ENCODE measurements around the gene DYNLRB1.
"Not testable (repeated sequence)": the region's sequence is repeated elsewhere in the genome, so short reads cannot be mapped to it uniquely, and the experiment has no call there.

Gene DYNLRB1

DNA sequence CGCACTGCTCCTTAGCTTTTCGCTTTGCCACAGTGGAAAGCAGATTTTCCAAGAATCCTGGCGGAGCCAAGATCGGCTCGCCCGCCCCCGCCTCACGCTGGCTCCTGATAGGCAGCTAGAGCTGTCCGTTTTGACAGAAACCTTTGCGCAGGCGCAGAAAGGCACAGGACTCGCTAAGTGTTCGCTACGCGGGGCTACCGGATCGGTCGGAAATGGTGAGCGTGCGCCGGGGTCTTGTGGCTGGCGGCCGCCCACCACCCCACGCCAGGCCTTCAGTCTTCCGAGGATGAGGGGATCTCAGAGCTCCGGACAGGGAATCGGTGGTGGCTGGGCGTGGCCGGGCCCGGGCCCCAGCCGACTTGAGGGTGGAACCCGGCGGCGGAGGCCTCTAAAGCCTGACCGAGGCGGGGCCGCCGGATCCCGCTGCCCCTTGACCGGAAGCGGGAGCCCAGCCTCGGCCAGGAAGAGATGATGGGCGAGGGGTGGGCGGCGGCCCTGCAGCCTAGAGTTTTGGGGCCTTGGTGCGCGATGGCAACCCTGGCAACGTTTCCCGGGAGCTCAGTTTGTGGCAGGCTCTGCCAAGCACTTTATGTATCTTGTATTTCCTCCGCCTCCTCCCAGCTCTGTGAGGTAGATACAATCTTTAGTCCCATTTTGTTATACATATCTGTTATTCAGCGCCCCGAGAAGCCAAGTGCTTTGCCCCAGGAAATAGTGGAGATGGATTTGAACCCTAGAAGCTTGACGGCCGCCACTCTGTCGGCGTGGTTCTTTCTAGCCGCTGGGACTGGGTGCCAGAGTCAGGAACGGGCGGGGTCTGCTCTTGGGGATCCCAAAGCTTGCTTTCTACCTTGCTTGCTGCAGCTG lies at the start of gene DYNLRB1:
DYNLRB1 (plus strand) TSS at position 176 of the 867 bp plus-strand sequence; CDS start at position 213, 37 bp downstream.
- DNase-seq (ENCODE audit: low read depth, low spot score), result peak; percentile 52
- H3K27ac ChIP-seq, result peak within 1 kb of the TSS; percentile 90

- no peak for DNase-seq (ENCODE audit: low read depth, low spot score)
- H3K27ac ChIP-seq, result no peak overlapping the region
These were observed 47.3 kb upstream of the DYNLRB1 start for GRCh38 chr20:34468951-34469350.

GRCh38 chr20:34472246-34472925 lies 43.8 kb upstream of the DYNLRB1 start:
- DNase-seq (ENCODE audit: low read depth, low spot score), result no peak
- H3K27ac ChIP-seq, result peak overlapping the region; percentile 39

DNA sequence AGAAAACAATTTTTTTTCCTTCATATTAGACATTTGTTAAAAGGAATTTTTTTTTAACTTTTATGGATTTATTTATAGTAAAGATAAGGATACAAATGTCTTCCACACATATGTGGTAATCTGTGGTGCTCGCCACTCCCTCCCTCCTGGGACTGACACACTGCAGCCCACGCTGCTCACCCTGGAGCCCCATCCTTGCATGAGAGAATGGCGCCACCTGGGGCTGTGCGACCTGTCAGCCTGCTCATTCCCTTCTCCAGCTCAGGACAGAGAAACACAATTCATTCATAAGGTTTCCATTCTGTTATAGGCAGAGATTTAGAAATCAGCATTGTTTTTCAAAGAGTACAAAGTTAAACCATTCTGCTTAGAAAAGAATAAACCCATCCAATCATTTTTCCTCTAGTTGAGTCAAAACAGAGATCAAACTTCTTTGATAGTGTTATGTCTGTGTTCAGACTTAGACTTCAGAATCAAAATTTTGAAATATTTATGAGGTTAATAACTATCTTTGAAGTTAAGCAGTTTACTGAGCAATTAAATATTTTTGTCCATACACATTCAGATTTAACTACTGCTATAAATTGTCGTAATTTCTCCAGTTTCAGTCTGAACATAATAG lies 42.8 kb upstream of the DYNLRB1 start:
- no peak for DNase-seq (ENCODE audit: low read depth, low spot score)
- peak overlapping the region; percentile 39 for H3K27ac ChIP-seq

GRCh38 chr20:34475979-34476736 lies 40.1 kb upstream of the DYNLRB1 start:
- no peak for DNase-seq (ENCODE audit: low read depth, low spot score)
- H3K27ac ChIP-seq, result no peak overlapping the region

DNA sequence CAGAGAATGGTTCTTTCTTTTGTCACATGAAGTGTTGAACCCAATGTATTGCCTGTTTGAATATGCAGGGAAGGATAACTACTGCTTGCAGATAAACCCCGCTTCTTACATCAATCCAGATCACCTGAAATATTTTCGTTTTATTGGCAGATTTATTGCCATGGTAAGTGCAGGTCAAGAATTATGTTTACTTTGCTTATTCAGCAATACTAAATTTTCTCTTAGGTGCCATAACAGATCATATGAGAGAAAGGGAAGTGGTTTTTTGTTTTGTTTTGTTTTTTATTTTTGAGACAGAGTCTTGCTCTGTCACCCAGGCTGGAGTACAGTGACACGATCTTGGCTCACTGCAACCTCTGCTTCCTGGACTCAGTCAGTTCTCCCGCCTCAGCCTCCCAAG lies 36.6 kb upstream of the DYNLRB1 start:
- H3K27ac ChIP-seq, result no peak overlapping the region
- no peak for DNase-seq (ENCODE audit: low read depth, low spot score)

GRCh38 chr20:34482154-34482553 lies 34.1 kb upstream of the DYNLRB1 start:
- not testable (repeated sequence) for DNase-seq (ENCODE audit: low read depth, low spot score); H3K27ac ChIP-seq

- H3K27ac ChIP-seq; DNase-seq (ENCODE audit: low read depth, low spot score): not testable (repeated sequence)
These were observed 32.5 kb upstream of the DYNLRB1 start for GRCh38 chr20:34483585-34484220.

GRCh38 chr20:34485068-34485634 lies 31.1 kb upstream of the DYNLRB1 start:
- no peak overlapping the region for H3K27ac ChIP-seq
- no peak for DNase-seq (ENCODE audit: low read depth, low spot score)

DNA sequence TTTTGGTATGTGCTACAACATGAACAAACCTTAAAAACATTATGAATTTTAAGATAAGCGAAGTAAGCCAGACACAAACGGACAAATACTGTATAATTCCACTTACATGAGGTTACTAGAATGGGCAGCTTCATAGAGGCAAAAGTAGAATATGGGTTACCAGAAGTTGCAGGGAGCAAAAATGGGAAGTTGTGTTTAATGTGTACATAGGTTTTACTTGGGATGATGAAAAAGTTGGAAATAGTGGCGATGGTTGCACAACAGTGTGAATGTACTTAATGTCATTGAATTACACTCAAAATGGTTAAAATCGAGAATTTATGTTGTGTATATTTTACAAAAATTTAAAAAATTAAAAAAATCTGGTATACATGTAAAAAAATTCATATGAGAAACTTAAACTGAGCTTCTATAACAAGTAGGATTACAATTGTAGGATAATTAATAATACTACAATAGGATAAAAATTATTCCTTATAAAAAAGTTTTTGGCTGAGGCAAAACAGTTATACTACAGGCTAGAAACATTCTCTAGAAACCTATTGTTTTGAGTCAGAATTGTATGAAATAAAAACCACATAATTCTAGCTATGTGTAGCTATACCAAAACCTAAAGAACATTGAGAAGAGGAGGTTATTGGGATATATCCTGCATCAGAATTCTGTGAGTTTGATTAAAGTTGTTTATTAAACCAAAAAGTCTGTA lies 24.8 kb upstream of the DYNLRB1 start:
- H3K27ac ChIP-seq, result no peak overlapping the region
- no peak for DNase-seq (ENCODE audit: low read depth, low spot score)

- H3K27ac ChIP-seq, result no peak overlapping the region
- DNase-seq (ENCODE audit: low read depth, low spot score), result no peak
These were observed 24.2 kb upstream of the DYNLRB1 start for GRCh38 chr20:34491932-34492509.

- no peak for DNase-seq (ENCODE audit: low read depth, low spot score)
These were observed 22.6 kb upstream of the DYNLRB1 start for GRCh38 chr20:34493646-34494045.

DNA sequence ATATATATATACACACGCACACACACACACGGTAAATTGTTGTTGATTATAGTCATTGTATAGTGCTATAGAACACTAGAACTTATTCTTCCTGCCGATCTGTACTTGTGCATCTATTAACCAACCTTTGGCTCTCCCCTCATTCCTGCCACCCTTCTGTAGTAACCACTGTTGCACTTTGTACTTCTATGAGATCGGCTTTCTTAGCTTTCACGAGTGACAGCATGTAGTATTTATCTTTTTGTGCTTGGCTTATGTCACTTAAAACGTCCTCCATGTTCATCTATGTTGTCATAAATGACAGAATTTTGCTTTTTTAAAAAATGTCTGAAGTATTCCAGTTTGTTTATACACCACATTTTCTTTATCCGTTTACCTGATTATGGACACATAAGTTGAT lies 20.9 kb upstream of the DYNLRB1 start:
- no peak overlapping the region for H3K27ac ChIP-seq
- no peak for DNase-seq (ENCODE audit: low read depth, low spot score)

More at GRCh38 chr20:34493646-34494045, 22.6 kb upstream of the DYNLRB1 start:
- no peak overlapping the region for H3K27ac ChIP-seq

DNA sequence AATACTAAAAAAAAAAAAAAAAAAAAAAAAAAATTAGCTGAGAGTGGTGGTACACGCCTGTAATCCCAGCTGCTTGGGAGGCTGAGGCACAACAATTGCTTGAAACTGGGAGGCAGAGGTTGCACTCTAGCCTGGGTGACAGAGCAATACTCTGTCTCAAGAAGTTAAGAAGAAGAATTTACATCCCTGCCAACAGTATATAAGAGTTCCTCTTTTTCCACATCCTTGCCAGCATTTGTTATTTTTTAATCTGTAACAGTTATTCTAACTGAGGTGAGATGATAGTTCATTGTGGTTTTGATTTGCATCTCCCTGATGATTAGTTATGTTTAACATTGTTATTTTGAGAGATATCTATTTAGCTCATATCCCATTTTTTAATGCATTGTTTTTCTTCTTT lies 20.3 kb upstream of the DYNLRB1 start:
- no peak overlapping the region for H3K27ac ChIP-seq
- DNase-seq (ENCODE audit: low read depth, low spot score), result no peak

DNA sequence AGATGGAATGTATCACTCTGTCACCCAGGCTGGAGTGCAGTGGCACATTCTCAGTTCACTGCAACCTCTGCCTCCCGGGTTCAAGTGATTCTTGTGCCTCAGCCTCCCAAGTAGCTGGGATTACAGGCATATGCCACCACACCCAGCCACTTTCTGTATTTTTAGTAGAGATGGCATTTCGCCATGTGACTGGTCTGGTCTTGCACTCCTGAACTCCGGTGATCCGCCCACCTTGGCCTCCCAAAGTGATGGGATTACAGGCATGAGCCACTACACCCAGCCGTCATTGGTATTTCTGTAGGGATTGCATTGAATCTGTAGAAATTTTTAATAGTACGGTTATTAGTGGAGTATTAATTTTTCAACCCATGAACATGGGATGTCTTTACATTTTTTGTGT lies 18.6 kb upstream of the DYNLRB1 start:
- H3K27ac ChIP-seq; DNase-seq (ENCODE audit: low read depth, low spot score): not testable (repeated sequence)

DNA sequence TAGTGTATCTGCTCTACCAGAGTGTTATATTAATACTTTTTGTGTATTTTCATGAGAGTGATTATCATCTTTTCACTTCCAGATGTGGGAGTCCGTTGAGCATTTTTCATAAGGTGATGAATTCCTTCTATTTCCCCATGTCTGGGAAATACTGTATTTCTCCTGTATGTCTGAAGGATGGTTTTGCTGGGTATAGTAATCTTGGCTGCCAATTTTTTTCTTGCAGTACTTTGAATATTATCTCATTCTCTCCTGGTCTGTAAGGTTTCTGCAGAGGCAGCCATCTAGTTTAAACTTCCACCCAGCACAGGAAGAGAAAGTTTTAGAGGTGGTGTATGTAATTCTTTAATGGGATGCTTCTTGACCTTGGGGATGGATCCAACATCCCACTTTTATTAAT lies 15.4 kb upstream of the DYNLRB1 start:
- no peak overlapping the region for H3K27ac ChIP-seq
- DNase-seq (ENCODE audit: low read depth, low spot score), result no peak

- H3K27ac ChIP-seq, result no peak overlapping the region
- DNase-seq (ENCODE audit: low read depth, low spot score), result no peak
These were observed 9.7 kb upstream of the DYNLRB1 start for GRCh38 chr20:34506480-34506879.

- H3K27ac ChIP-seq, result no peak overlapping the region
- DNase-seq (ENCODE audit: low read depth, low spot score), result no peak
These were observed 8.4 kb upstream of the DYNLRB1 start for GRCh38 chr20:34507702-34508413.

Data from epithelial cell of prostate (primary cell).